Heart left ventricle (tissue), 13 donors: ENCODE data around the gene SPTBN4.

Experiments
- POLR2A ChIP-seq, 2 donors: fragments of 450-650 bp; IDR thresholded peaks; one replicate each; pipeline ENCODE4 v1.6.1; 2017; ENCODE audit warnings: antibody characterized with exemption in 2 of 2, mild to moderate bottlenecking in 2 of 2, moderate library complexity in 2 of 2
- TF ChIP-seq, protein P1 (sequence below), 12 donors: fragments of 200-600 bp; sonication (generic) in 4 of 12; IDR thresholded peaks; one replicate each; pipeline versions ENCODE4 v1.5.0 to v1.8.0; 2018 to 2022; ENCODE audit warnings: antibody characterized with exemption in 12 of 12, mild to moderate bottlenecking in 5 of 12
- donor health status: ischemic (EF 13 %, LVEDD 7.1; RV severe dilation, severe dysfunction).
- donor health status: DM: no; HTN: yes; CAD: no.
- donor health status: DM: no; HTN: no; CAD: no.
- donor health status: ischemic (EF 25% LVEDD 6.9; RV normal size, moderate dysfunction).
- donor health status: ischemic (EF 25% LVEDD 5.7; RV mildly dilated, moderate dysfunction).
- donor health status: ischemic (EF 35%, LVEDD 5.7; RV mildly dilated, moderate dysfunction).
- donor health status: nonischemic (EF 11% LVEDD 7.7; RV severe dilation, severe dysfunction).
- donor health status: DM: yes; HTN: yes; CAD: no.
- donor health status: PGD.
- donor health status: ischemic (EF 29% LVEDD 5.4; RV normal size, mild dysfunction).
- donor health status: nonischemic (EF 23%, LVEDD 6.1; RV moderate dilation, normal function).

DNA sequence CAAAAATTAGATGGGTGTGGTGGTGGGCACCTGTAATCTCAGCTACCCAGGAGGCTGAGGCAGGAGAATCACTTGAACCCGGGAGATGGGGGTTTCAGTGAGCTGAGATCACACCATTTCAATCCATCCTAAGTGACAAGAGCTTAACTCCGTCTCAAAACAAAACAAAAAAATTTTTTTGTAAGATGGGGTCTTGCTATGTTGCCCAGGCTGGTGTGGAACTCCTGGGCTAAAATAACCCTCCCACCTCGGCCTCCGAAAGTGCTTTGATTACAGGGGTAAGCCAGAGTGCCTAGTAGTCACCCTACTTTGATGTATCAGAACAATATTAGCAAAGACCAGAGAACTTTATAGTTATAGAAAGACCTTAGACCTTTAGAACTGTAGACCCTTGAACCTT lies 7.9 kb downstream of the SPTBN4 start:
- no peak for TF ChIP-seq POLR2A (IDR thresholded peaks at IDR 0.05)
- TF ChIP-seq, protein P1, sequence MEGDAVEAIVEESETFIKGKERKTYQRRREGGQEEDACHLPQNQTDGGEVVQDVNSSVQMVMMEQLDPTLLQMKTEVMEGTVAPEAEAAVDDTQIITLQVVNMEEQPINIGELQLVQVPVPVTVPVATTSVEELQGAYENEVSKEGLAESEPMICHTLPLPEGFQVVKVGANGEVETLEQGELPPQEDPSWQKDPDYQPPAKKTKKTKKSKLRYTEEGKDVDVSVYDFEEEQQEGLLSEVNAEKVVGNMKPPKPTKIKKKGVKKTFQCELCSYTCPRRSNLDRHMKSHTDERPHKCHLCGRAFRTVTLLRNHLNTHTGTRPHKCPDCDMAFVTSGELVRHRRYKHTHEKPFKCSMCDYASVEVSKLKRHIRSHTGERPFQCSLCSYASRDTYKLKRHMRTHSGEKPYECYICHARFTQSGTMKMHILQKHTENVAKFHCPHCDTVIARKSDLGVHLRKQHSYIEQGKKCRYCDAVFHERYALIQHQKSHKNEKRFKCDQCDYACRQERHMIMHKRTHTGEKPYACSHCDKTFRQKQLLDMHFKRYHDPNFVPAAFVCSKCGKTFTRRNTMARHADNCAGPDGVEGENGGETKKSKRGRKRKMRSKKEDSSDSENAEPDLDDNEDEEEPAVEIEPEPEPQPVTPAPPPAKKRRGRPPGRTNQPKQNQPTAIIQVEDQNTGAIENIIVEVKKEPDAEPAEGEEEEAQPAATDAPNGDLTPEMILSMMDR (IDR thresholded peaks at IDR 0.05) = no peak
